WERI-Rb-1 (cell line): ENCODE measurements around the gene KCNJ11.

ENCODE experiments used
- DNase-seq: peaks from one replicate; pipeline ENCODE4 v3.0.0-alpha.2; 2020
- H3K27ac ChIP-seq: fragments of 250-450 bp; sonication (Bioruptor Pico); 2 replicates; pipeline ENCODE4 v1.5.1; 2020; ENCODE audit warnings: mild to moderate bottlenecking, moderate library complexity
- H3K27me3 ChIP-seq: fragments of 250-450 bp; sonication (Bioruptor Pico); 2 replicates; pipeline ENCODE4 v1.5.1; 2021; ENCODE audit warnings: mild to moderate bottlenecking, low read depth, moderate library complexity; ENCODE audit not compliant: insufficient read depth, severe bottlenecking
- H3K36me3 ChIP-seq: fragments of 250-450 bp; sonication (Bioruptor Pico); 2 replicates; pipeline ENCODE4 v1.5.1; 2020; ENCODE audit warnings: mild to moderate bottlenecking, moderate library complexity
- H3K4me3 ChIP-seq: 2 replicates; pipeline ENCODE4 v1.5.1; 2011; ENCODE audit warnings: low read depth, mild to moderate bottlenecking, control low read depth, low read length
- H3K9me3 ChIP-seq: fragments of 250-450 bp; sonication (Bioruptor Pico); 2 replicates; pipeline ENCODE4 v1.5.1; 2021; ENCODE audit warnings: mild to moderate bottlenecking, moderate library complexity; ENCODE audit not compliant: severe bottlenecking
- CTCF ChIP-seq: IDR thresholded peaks from 2 replicates; pipeline ENCODE4 v1.5.1; 2011; ENCODE audit warnings: low read depth, mild to moderate bottlenecking, control low read depth, inconsistent platforms, low read length

The KCNJ11 gene

GRCh38 chr11:17379383-17380180, 8.9 kb downstream of the KCNJ11 start:
- Histone ChIP-seq H3K27me3 (no peaks in the 10 kb centered on the region), H3K36me3 (peaks cover 17% of the 10 kb centered on the region; the same call in 1 of the 2 replicates), H3K9me3 (peaks cover 3% of the 10 kb centered on the region), H3K27ac (no peak overlapping the region), H3K4me3 (no peak overlapping the region)
- TF ChIP-seq CTCF, result no peak
- no peak for DNase-seq

- Histone ChIP-seq H3K27me3 (no peaks in the 10 kb centered on the region), H3K36me3 (peaks cover 15% of the 10 kb centered on the region; the same call in 1 of the 2 replicates), H3K9me3 (peaks cover 3% of the 10 kb centered on the region), H3K4me3 (no peak overlapping the region), H3K27ac (no peak overlapping the region)
- no peak for DNase-seq
- no peak for TF ChIP-seq CTCF
Observed at GRCh38 chr11:17378655-17379054, 9.8 kb downstream of the KCNJ11 start.

- H3K4me3 ChIP-seq, result no peak overlapping the region
- peaks cover 33% of the 10 kb centered on the region for H3K36me3 ChIP-seq
- H3K9me3 ChIP-seq, result peaks cover 17% of the 10 kb centered on the region
- H3K27ac ChIP-seq, result no peak overlapping the region
- H3K27me3 ChIP-seq, result no peaks in the 10 kb centered on the region
- TF ChIP-seq CTCF, result no peak
- DNase-seq, result no peak
Observed at GRCh38 chr11:17376493-17376892, 12.0 kb downstream of the KCNJ11 start.

- H3K36me3 ChIP-seq, result peaks cover 38% of the 10 kb centered on the region
Observed at GRCh38 chr11:17375547-17375946, 12.9 kb downstream of the KCNJ11 start.

GRCh38 chr11:17371614-17372013, 16.8 kb downstream of the KCNJ11 start:
- DNase-seq, result no peak

More at GRCh38 chr11:17375547-17375946, 12.9 kb downstream of the KCNJ11 start:
- no peak for DNase-seq
- TF ChIP-seq CTCF, result no peak
- H3K9me3 ChIP-seq, result peaks cover 26% of the 10 kb centered on the region
- no peak overlapping the region for H3K27ac ChIP-seq
- H3K4me3 ChIP-seq, result no peak overlapping the region
- no peaks in the 10 kb centered on the region for H3K27me3 ChIP-seq

More at GRCh38 chr11:17371614-17372013, 16.8 kb downstream of the KCNJ11 start:
- H3K9me3 ChIP-seq, result peaks cover 44% of the 10 kb centered on the region
- no peak overlapping the region for H3K27ac ChIP-seq
- peaks cover 56% of the 10 kb centered on the region for H3K36me3 ChIP-seq
- H3K4me3 ChIP-seq, result no peak overlapping the region
- no peak for TF ChIP-seq CTCF
- no peaks in the 10 kb centered on the region for H3K27me3 ChIP-seq
